Measurements from ENCODE around the gene SULF2. TPM values are rescaled to one million over a fixed set of nuclear protein-coding genes. Genes with fewer than 3 reads are reported as not detected.

SULF2 gene
- total RNA-seq, 1 donor from 2014 or later, result 79.2 TPM

- intact Hi-C loops (cut with DNase I), result no loop called here
- DNase-seq (ENCODE audit: low spot score) (peak; percentile 83), ATAC-seq (peak; percentile 55)
Measured at GRCh38 chr20:47725248-47725973, 59.9 kb downstream of the SULF2 start.

- intact Hi-C loops (cut with DNase I), result no loop called here
- DNase-seq (ENCODE audit: low spot score), result no peak
- ATAC-seq, result no peak
Measured at GRCh38 chr20:47724910-47725247, 60.4 kb downstream of the SULF2 start.

GRCh38 chr20:47724396-47724795 is 60.9 kb downstream of the SULF2 start:
- DNase-seq (ENCODE audit: low spot score) (no peak), ATAC-seq (no peak)
- intact Hi-C loops (cut with DNase I), result no loop called here

- intact Hi-C loops (cut with DNase I), result no loop called here
- ATAC-seq (no peak), DNase-seq (ENCODE audit: low spot score) (no peak)
Measured at GRCh38 chr20:47723322-47723721, 62.0 kb downstream of the SULF2 start.

GRCh38 chr20:47720636-47721427 is 64.4 kb downstream of the SULF2 start:
- ATAC-seq, result peak; percentile 53
- intact Hi-C loops (cut with DNase I), result no loop called here
- no peak for DNase-seq (ENCODE audit: low spot score)

GRCh38 chr20:47719625-47720024 is 65.7 kb downstream of the SULF2 start:
- no peak for ATAC-seq
- intact Hi-C loops (cut with DNase I), result no loop called here
- no peak for DNase-seq (ENCODE audit: low spot score)

GRCh38 chr20:47719211-47719610 is 66.1 kb downstream of the SULF2 start:
- intact Hi-C loops (cut with DNase I), result no loop called here
- ATAC-seq, result no peak
- DNase-seq (ENCODE audit: low spot score), result no peak

- ATAC-seq, result no peak
- DNase-seq (ENCODE audit: low spot score), result no peak
- intact Hi-C loops (cut with DNase I), result no loop called here
Measured at GRCh38 chr20:47718398-47718797, 66.9 kb downstream of the SULF2 start.

GRCh38 chr20:47717421-47717820 is 67.9 kb downstream of the SULF2 start:
- intact Hi-C loops (cut with DNase I), result no loop called here
- no peak for ATAC-seq
- DNase-seq (ENCODE audit: low spot score), result no peak

GRCh38 chr20:47713878-47714450 is 71.3 kb downstream of the SULF2 start:
- DNase-seq (ENCODE audit: low spot score), result peak; percentile 81
- intact Hi-C loops (cut with DNase I), result no loop called here

GRCh38 chr20:47713163-47713562 is 72.1 kb downstream of the SULF2 start:
- no peak for DNase-seq (ENCODE audit: low spot score)
- peak; percentile 38 for ATAC-seq
- intact Hi-C loops (cut with DNase I), result no loop called here

More at GRCh38 chr20:47713878-47714450, 71.3 kb downstream of the SULF2 start:
- peak; percentile 90 for ATAC-seq

GRCh38 chr20:47711046-47711752 is 74.1 kb downstream of the SULF2 start:
- intact Hi-C loops (cut with DNase I), result no loop called here
- DNase-seq (ENCODE audit: low spot score) (no peak), ATAC-seq (no peak)

- no peak for ATAC-seq
- intact Hi-C loops (cut with DNase I), result no loop called here
- no peak for DNase-seq (ENCODE audit: low spot score)
Measured at GRCh38 chr20:47710665-47711045, 74.6 kb downstream of the SULF2 start.

GRCh38 chr20:47708953-47709833 is 76.1 kb downstream of the SULF2 start:
- ATAC-seq (no peak), DNase-seq (ENCODE audit: low spot score) (no peak)
- intact Hi-C loops (cut with DNase I), result no loop called here

GRCh38 chr20:47708140-47708807 is 77.0 kb downstream of the SULF2 start:
- DNase-seq (ENCODE audit: low spot score), result no peak
- intact Hi-C loops (cut with DNase I), result no loop called here
- peak; percentile 11 for ATAC-seq

GRCh38 chr20:47706345-47706744 is 78.9 kb downstream of the SULF2 start:
- ATAC-seq, result no peak
- intact Hi-C loops (cut with DNase I), result no loop called here
- no peak for DNase-seq (ENCODE audit: low spot score)

GRCh38 chr20:47705497-47705856 is 79.8 kb downstream of the SULF2 start:
- intact Hi-C loops (cut with DNase I), result no loop called here
- DNase-seq (ENCODE audit: low spot score) (no peak), ATAC-seq (peak; percentile 10)

GRCh38 chr20:47704746-47705496 is 80.4 kb downstream of the SULF2 start:
- DNase-seq (ENCODE audit: low spot score), result no peak
- peak; percentile 54 for ATAC-seq
- intact Hi-C loops (cut with DNase I), result no loop called here
